Ascending aorta (tissue), 2 donors: Measurements from ENCODE around the gene KCNS1. TPM values are rescaled to one million over a fixed set of nuclear protein-coding genes. Genes with fewer than 3 reads are reported as not detected.

Experiments
- DNase-seq, 2 donors: peaks; one replicate each; pipeline ENCODE4 v3.0.0-alpha.2; 2019; ENCODE audit warnings: low spot score in 2 of 2
- H3K27ac ChIP-seq, 2 donors: fragments of 200-600 bp; sonication (generic); one replicate each; pipeline ENCODE4 v1.5.1; 2016 to 2017; ENCODE audit warnings: mild to moderate bottlenecking in 1 of 2
- H3K27me3 ChIP-seq: fragments of 200-600 bp; sonication (generic); one replicate; pipeline ENCODE4 v1.5.1; 2017
- H3K36me3 ChIP-seq, 2 donors: fragments of 200-600 bp; sonication (generic); one replicate each; pipeline ENCODE4 v1.5.1; 2016
- H3K4me1 ChIP-seq, 2 donors: fragments of 200-600 bp; sonication (generic); one replicate each; pipeline ENCODE4 v1.5.1; 2016 to 2017; ENCODE audit warnings: mild to moderate bottlenecking in 1 of 2
- H3K4me3 ChIP-seq, 2 donors: fragments of 200-600 bp; sonication (generic); one replicate each; pipeline ENCODE4 v1.5.1; 2016 to 2017; ENCODE audit warnings: mild to moderate bottlenecking in 1 of 2
- H3K9me3 ChIP-seq, 2 donors: fragments of 200-600 bp; sonication (generic); one replicate each; pipeline ENCODE4 v1.5.1; 2016
- CTCF ChIP-seq, 3 experiments: fragments of 200-600 bp in 2 of 3; fragments of 450-650 bp in 1 of 3; sonication (generic) in 2 of 3; IDR thresholded peaks; one replicate each; pipeline ENCODE4 v1.5.1; 2016 to 2019; ENCODE audit warnings: antibody characterized with exemption in 3 of 3, mild to moderate bottlenecking in 1 of 3, moderate library complexity in 1 of 3
- intact Hi-C: fragments of 100-400 bp; cut with DNase I; formaldehyde crosslinking; loops from one replicate; pipeline ENCODE4 v1.15.1; 2023
- total RNA-seq: library from RNA; depleted of rRNA; stranded (reverse); fragments of >200 nt; gene quantifications from one replicate; pipeline ENCODE4 v1.1.0, GENCODE V29; 2016

KCNS1 gene
- total RNA-seq, 1 donor from 2014 or later = not detected

- H3K27me3 ChIP-seq = no peaks in the 10 kb centered on the region
- no peak for TF ChIP-seq CTCF (IDR thresholded peaks at IDR 0.05)
- intact Hi-C loops = no loop called here
- H3K4me3 ChIP-seq = no peak overlapping the region
- no peaks in the 10 kb centered on the region for H3K9me3 ChIP-seq
- H3K27ac ChIP-seq = no peak overlapping the region
- no peaks in the 10 kb centered on the region for H3K4me1 ChIP-seq
- no peak for DNase-seq
- no peaks in the 10 kb centered on the region for H3K36me3 ChIP-seq
Observed at GRCh38 chr20:45092898-45093297, 8.0 kb downstream of the KCNS1 start.

GRCh38 chr20:45091366-45091765, 9.6 kb downstream of the KCNS1 start:
- H3K27ac ChIP-seq = no peak overlapping the region
- H3K4me3 ChIP-seq = no peak overlapping the region
- DNase-seq = no peak
- intact Hi-C loops = no loop called here
- H3K36me3 ChIP-seq = no peaks in the 10 kb centered on the region
- H3K27me3 ChIP-seq = no peaks in the 10 kb centered on the region
- no peak for TF ChIP-seq CTCF (IDR thresholded peaks at IDR 0.05)
- H3K4me1 ChIP-seq = no peaks in the 10 kb centered on the region
- H3K9me3 ChIP-seq = no peaks in the 10 kb centered on the region

DNA sequence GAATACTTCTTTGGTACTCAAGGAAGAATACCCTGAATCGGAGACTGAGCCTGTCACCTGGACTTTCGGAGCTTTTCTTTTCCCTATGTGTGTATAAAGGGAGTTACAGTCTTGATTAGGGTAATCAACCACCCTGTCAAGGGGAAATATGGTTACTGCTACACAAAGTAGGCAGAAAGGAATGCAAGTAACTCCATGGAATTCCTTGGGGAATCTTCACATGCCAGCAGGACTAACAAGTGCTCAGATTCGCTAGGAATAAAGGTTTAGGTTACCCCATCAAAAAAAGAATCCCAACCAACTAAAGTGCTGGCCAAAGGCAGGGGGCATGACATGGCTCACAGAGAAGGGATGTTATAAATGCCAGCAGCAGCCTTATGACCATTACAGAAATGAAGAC, 10.4 kb downstream of the KCNS1 start:
- Histone ChIP-seq H3K4me1 (no peaks in the 10 kb centered on the region), H3K27ac (no peak overlapping the region), H3K27me3 (no peaks in the 10 kb centered on the region), H3K4me3 (no peak overlapping the region), H3K36me3 (no peaks in the 10 kb centered on the region), H3K9me3 (no peaks in the 10 kb centered on the region)
- intact Hi-C loops = no loop called here
- no peak for DNase-seq
- TF ChIP-seq CTCF (IDR thresholded peaks at IDR 0.05) = no peak

DNA sequence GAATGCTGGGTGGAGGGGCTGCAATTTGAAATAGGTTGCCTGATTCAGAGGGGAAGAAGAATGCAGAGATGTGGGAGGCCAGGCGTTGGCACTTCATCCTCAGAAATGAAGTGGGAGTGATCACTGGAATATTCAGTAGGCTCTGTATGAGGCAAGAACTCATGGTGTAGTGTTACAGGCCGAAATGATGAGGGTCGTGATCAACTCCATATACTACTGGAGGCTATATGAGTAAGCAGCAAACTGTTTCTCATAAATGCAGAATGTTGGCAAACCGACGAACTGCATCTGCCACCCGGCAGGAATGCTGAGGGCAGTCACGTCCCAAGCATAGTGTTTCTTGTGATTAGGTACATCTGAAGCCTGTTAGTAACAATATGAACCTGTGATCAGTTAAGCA, 12.7 kb downstream of the KCNS1 start:
- intact Hi-C loops = no loop called here
- Histone ChIP-seq H3K27ac (no peak overlapping the region), H3K9me3 (no peaks in the 10 kb centered on the region), H3K27me3 (no peaks in the 10 kb centered on the region), H3K4me3 (no peak overlapping the region), H3K36me3 (no peaks in the 10 kb centered on the region), H3K4me1 (no peaks in the 10 kb centered on the region)
- no peak for TF ChIP-seq CTCF (IDR thresholded peaks at IDR 0.05)
- DNase-seq = no peak

GRCh38 chr20:45087814-45088213, 13.1 kb downstream of the KCNS1 start:
- intact Hi-C loops = no loop called here
- TF ChIP-seq CTCF (IDR thresholded peaks at IDR 0.05) = no peak
- H3K4me3 ChIP-seq = no peak overlapping the region
- DNase-seq = no peak
- no peaks in the 10 kb centered on the region for H3K9me3 ChIP-seq
- H3K27me3 ChIP-seq = no peaks in the 10 kb centered on the region
- no peak overlapping the region for H3K27ac ChIP-seq
- no peaks in the 10 kb centered on the region for H3K4me1 ChIP-seq
- H3K36me3 ChIP-seq = no peaks in the 10 kb centered on the region

DNA sequence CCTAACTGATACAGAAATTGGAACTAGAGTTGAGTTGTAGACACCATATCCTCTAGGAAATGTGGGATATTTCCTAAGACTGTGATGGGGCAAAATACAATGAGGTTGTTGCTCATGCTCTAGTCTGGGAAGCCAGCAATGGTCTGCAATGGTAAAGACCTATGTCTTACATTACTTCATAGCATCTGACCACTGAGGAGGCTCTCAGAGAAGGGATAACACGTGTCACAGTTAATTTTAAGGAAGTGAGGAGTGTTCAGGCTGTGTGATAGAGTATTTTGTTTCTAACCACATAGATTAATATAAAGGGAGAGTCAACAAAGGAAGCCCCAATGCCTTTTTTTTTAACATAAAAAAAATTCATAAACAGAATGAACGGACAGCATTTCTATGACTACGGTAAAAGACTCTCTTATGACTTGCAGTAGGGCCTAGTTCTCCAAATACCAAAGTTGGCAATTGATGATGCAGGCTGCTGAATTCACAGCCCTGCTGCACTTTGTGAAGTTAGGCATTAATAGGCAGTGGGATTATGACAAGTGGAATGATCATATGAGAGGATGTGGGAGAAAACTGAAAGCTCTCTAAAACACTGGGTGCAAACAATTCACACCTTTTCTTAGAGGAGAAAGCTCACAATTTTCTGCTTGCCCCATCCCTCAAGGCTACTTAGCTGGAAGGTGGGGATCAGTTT, 13.7 kb downstream of the KCNS1 start:
- no peak for TF ChIP-seq CTCF (IDR thresholded peaks at IDR 0.05)
- H3K36me3 ChIP-seq = peaks cover 0 to 4% of the 10 kb centered on the region in 2 donors
- no peak overlapping the region for H3K27ac ChIP-seq
- no peaks in the 10 kb centered on the region for H3K27me3 ChIP-seq
- DNase-seq = no peak
- no peaks in the 10 kb centered on the region for H3K4me1 ChIP-seq
- H3K4me3 ChIP-seq = no peak overlapping the region
- H3K9me3 ChIP-seq = peaks cover 0 to 4% of the 10 kb centered on the region in 2 donors
- intact Hi-C loops = no loop called here
